Fibroblast of the aortic adventitia (primary cell): ENCODE measurements around the gene HIF1A. TPM values are rescaled to one million over a fixed set of nuclear protein-coding genes. Genes with fewer than 3 reads are reported as not detected.

Experiments used
- DNase-seq: peaks from one replicate; pipeline ENCODE4 v3.0.0-alpha.2; 2010; ENCODE audit warnings: low read depth
- H3K4me3 ChIP-seq: 2 replicates; pipeline ENCODE4 v1.5.1; 2011; ENCODE audit warnings: low read depth, mild to moderate bottlenecking, control low read depth, low read length, moderate library complexity
- CTCF ChIP-seq: IDR thresholded peaks from 2 replicates; pipeline ENCODE4 v1.5.1; 2011; ENCODE audit warnings: mild to moderate bottlenecking, low read length, control low read depth, inconsistent platforms; ENCODE audit not compliant: insufficient read depth
- total RNA-seq: library from RNA; depleted of rRNA; stranded (reverse); fragments of >200 nt; gene quantifications from 2 replicates; pipeline ENCODE4 v1.2.3, GENCODE V29; 2012; ENCODE audit warnings: low replicate concordance

HIF1A gene
- total RNA-seq, 1 donor, result 553 TPM

DNA sequence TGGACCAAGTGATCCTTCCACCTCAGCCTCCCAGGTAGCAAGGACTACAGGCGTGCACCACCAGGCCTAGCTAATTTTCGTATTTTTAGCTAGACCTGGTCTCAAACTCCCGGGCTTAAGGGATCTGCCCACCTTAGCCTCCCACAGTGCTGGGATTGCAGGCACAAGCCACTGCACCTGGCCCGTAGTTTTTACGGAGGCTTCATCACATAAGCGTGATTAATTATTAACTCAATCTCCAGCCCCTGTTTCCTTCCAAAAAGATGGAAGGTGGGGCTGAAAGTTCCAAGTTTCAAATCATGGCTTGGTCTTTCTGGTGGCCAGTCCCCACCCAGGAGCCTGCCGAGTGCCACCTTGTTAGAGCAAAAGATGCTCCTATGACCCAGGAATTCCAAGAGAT, 22.5 kb upstream of the HIF1A start:
- H3K4me3 ChIP-seq, result no peak overlapping the region
- no peak for TF ChIP-seq CTCF
- no peak for DNase-seq

DNA sequence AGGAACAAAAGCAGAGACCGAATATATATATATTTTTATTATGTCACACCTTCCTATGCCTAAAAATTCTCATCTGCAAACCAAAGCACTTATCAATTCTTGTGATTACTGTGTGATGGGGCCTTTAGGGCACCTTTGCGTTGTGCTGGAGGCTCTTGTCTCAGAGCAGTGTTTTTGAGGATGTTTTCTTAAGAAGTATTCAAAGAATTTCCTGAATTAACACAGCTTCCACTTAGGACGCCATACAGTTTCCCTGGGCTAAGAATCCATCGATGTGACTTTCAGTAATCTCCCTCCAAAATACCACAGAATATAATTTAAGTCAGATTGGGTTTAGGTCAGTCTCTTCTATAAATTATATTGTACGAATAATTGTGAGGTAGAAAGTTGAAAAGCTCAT, 22.0 kb upstream of the HIF1A start:
- TF ChIP-seq CTCF, result no peak
- H3K4me3 ChIP-seq, result no peak overlapping the region
- no peak for DNase-seq

DNA sequence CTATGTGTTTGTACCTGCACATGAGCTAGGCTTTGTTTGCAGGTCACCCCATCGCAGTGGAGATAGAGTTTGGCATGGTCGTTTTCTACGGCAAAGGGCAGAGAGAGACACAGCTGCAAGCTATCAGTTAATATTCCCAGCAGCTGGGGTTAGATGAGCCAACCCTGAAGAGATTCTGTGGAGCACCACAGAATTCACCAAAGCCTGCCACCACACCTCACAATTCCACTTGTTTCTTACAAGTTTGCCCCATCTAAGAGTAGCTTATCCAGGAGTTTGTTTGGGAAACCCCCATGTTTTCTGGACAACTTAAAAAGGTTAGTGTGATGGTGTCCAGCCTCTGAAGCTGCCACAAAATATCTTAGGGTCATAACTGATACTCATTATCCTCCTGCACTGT, 20.0 kb upstream of the HIF1A start:
- no peak for TF ChIP-seq CTCF
- no peak for DNase-seq
- no peak overlapping the region for H3K4me3 ChIP-seq

- no peak for TF ChIP-seq CTCF
- no peak for DNase-seq
Measured at GRCh38 chr14:61677479-61677878, 17.8 kb upstream of the HIF1A start.

DNA sequence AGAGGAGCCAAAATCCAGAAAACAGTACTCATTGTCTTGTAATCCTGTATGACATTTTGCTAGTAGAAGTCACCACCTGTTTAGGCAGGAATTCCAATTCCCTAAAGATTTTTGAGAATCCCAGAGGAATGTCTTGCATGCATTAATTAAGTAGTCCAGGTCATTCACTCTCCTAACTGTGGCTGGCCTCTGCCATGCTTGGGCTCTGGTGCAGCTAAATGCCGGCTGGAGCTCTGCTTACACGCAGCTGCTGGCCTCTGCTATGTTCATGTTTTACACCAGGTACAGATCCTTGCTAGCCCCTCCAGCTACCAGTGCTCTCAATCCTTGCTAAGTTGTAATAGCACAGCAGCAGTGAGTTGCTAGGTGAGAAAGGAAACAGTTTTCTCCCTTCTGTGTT, 16.3 kb upstream of the HIF1A start:
- TF ChIP-seq CTCF, result no peak
- no peak for DNase-seq

More at GRCh38 chr14:61677479-61677878, 17.8 kb upstream of the HIF1A start:
- no peak overlapping the region for H3K4me3 ChIP-seq

GRCh38 chr14:61681413-61681812, 13.9 kb upstream of the HIF1A start:
- no peak for DNase-seq
- no peak overlapping the region for H3K4me3 ChIP-seq
- no peak for TF ChIP-seq CTCF

More for the DNA sequence above, 16.3 kb upstream of the HIF1A start:
- no peak overlapping the region for H3K4me3 ChIP-seq

DNA sequence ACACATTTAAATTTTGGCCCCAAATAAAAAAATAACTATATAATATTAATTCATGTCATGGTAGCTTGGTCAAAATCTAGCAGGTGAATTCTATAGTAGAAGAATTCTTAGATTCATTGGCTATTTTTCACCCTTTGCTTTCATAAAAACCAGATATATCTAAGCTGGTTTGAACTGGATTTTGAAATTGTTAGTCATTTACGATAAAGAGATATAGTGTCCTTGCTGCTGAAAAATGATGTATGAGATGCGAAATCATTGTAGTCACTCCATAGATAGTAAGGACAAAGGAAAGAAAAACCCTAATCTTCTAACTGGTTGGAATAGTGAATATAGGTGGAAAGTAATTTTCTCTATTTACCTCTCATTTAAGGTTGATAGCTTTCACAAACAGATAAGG, 12.2 kb upstream of the HIF1A start:
- TF ChIP-seq CTCF, result no peak
- no peak overlapping the region for H3K4me3 ChIP-seq
- no peak for DNase-seq
